Left colon (tissue), 2 donors: Measurements from ENCODE around the gene PYROXD2. TPM values are rescaled to one million over a fixed set of nuclear protein-coding genes. Genes with fewer than 3 reads are reported as not detected.

Experiments
- ATAC-seq: fragments of 200-7000 bp; cut with Tn5 transposase; one replicate; pipeline ENCODE4 v1.9.1; 2020; ENCODE audit warnings: mild to moderate bottlenecking, moderate library complexity
- DNase-seq, 2 donors: peaks; one replicate each; pipeline ENCODE4 v3.0.0-alpha.2; 2020
- intact Hi-C, 2 donors: fragments of 100-400 bp; cut with DNase I in 1 of 2; cut with micrococcal nuclease in 1 of 2; formaldehyde crosslinking; loops; one replicate each; pipeline versions ENCODE4 v1.11.2 to v1.14.0; 2022; cut with DNase I, micrococcal nuclease
- total RNA-seq, 2 donors: library from RNA; stranded (reverse); fragmentation: NEBNext Ultra II Directional; extraction: Animal tissue kit (Norgen Biotek cat#: 25700); gene quantifications; one replicate each; pipeline ENCODE4 v1.2.1, GENCODE V29; 2021
- donor health status: DM: no; HTN: no; CAD: no.
- donor health status: DM: yes; HTN: yes; CAD: no.

The PYROXD2 gene
- total RNA-seq, 2 donors from 2014 or later, result 6.0 to 13.4 TPM

DNA sequence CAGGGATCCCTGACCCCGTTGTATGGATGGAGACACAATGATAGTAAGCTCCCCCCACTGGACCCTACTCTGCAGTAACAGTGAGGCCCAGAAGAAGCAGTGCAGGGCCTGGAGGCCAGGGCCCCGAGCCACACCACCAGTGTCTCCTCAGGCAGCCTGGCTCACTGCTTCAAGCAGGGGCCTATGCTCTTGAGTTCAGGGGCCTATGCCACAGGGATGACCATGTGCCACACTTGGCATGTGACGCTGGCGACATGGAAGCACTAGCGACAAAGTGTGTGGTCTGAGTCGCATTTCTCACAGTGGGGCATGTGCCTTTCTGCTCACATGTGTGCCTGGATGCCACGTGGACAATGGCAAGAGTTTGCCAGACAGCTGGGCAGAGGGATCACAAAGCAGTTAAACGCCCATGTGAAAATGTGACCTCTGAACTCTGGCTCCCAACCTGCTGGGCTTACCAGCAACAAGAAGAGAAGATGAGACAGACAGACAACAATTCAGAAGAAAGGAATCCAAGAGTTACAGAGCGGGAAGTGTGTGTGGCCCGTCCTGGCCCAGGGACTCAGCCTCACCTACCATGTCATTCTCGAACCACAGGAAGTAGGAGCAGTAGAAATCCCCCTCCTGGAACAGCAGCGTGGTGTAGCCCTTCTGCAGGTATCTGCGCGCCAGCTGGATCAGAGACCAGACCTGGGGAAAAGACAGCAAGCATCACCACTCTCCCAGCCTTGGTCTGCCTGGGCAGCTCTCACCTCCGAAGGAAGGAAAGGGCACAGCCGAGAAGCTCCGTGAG is 4.7 kb upstream of the PYROXD2 start:
- no peak for DNase-seq
- intact Hi-C loops, result no loop called here
- no peak for ATAC-seq

DNA sequence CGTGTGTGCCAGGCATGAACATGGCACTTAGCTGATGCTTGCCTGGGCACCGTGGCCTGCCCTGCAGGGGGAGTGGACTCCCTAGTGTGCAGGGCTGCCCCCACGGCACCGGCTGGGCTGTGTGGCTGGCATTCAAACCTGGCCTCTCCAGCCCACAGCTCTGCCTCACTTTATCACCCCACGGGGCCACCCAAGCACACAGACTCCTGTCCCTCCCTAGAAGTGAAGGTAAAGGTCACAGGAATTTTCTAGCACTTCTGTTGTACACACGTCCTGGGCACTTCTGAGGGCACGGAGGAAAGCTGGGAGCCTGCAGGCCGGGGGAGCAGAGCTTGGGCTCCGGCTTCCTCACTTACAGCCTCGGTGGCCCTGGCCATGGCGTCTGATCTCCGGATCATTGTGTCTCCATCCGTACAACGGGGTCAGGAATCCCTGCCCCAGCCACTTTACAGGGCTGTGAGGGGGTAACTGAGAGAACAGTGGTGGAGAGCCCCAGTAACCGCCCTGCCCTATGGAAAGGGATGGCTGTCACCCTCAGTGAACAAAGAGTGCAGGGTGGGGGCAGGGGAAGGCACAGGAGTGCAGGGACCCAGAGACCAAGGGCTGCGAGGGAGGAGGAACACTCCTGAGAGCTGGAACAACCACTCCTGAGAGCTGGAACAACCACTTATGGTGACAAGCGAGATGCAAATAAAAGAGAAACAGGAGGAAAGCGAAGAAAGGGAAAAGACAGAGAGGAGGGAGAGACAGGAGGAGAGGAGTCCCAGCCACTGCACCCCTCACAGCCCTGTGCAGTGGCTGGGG is 3.9 kb upstream of the PYROXD2 start:
- no peak for ATAC-seq
- intact Hi-C loops, result no loop called here
- DNase-seq, result no peak

DNA sequence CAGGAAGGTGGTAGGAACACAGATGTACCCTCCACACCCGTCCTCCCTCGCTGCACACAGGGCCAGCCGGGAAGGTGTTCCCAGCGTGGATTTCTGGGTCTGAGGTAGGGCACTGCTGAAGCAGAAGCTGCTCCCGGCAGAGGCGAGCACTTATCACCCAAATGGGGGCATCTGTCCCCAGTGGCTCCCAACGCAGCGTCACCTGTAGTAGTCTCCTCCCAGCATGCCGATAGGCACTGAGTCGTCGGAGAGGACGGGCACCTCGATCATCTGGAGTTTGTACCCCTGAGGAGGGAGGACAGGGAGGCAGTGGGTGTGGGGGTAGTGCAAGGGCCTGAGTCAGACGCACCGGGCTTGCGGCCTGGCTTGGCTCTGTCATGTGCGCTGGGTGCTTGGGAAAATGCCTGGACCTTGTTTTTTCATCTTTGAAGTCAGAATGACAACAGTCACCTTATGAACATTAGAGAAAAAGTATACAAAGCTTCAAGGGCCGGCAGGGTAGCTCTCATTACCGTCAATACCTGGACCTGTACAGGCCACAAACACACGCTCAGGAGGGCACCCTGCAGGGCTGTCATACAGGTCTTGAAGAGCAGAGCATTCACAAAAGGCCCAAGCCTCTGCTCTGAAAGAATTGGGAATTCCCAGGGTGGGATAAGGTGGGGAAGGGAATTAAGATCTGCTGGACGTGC is 3.1 kb upstream of the PYROXD2 start:
- intact Hi-C loops, result no loop called here
- DNase-seq, result no peak
- ATAC-seq, result no peak

DNA sequence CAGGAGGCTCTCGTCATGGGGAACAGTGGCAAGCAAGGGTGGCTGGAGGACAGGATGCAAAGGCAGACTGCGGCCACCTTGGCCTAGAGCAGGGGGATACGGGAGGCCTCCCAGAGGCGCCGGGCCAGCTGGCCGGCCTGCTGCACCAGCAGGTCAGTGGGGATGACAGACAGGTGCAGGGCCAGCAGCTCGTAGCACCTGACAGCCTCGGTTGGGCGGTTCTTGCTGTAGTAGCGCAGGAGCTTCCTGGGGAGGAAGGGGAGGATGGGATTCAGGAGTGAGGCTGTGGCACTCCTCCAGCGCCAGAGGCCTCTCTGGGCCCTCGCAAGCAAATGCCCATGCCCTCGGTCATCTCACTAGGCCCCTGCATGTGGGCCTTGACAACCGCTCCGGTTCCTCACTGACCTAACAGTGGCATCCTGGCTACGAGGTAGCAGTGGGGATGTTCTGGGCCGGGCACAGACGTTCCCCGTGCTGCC is 2.5 kb upstream of the PYROXD2 start:
- DNase-seq (no peak), ATAC-seq (no peak)
- intact Hi-C loops, result no loop called here

DNA sequence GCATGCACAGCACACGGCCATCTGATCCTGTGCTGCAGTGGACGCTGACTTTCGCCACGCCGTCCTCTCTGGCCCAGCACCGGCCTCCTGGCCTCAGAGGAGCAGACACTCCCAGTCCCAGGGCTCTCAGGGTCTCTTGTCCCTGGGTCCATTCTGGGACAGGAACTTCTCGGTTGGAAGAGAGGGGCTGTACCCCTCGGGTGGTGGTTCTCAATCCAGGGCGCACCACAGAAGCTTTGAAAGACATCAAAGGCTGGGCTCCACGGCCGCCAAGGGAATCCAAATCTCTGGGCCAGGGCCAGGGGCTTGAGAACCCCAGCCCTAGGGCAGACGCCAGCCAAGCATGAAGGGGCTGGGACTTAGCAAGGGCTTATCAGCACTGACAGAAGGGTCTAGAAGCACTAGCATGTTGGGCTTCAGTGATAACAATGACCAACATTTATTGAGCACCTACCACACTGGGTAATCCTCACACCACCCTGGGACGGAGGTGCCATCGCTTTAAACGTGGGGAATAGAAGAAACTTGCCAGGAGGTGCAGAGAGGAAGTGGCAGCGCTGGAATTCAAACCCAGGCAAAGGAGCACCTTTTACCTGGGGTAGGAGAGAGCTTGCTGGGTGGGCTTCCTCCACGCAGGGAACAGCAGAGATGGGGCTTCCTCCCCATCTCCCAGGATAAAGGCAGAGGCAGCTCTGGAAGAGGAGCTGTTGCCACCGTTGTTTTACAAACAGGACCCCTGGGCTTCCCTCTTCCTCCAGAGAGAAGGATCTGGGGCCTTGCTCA is 1.8 kb upstream of the PYROXD2 start:
- no peak for DNase-seq
- intact Hi-C loops, result no loop called here
- no peak for ATAC-seq

DNA sequence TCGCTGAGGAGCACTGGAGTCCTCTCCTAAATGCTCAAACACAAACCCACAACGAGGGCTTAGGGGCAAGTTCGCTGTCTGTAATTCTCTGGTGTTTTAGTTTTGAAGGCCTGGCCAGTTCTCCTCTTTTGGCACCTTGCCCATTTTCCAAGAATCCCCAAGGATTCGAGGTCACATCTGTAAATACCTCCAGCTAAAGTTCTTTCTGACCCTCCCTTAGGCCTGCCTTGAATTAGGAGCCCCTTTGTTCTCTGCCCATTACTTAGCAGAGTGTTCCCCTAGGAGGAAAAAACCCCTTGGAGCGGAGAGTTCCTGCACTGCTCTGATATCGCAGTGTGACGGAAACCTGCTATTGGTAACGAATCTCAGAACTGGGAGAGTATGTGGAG is 743 bp upstream of the PYROXD2 start:
- intact Hi-C loops, result no loop called here
- no peak for ATAC-seq
- DNase-seq, result no peak

DNA sequence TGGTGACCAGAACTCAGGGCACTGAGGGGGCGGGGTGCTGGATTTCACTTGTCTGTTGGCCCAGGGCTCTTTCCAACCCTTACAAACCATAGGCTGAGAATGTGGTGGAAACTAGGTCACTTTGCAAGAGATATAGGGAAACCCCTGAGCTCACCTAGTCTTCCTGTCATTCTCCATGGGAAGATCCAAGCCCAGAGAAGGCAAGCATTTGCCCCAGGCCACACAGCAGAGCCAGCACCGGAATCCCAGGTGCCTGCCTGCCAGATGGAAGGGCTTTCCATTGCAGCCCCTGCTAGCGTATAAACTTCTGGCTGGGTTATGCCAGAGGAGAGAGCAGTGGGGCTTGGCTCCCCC is 427 bp downstream of the PYROXD2 start:
- intact Hi-C loops, result no loop called here
- ATAC-seq (no peak), DNase-seq (no peak)

DNA sequence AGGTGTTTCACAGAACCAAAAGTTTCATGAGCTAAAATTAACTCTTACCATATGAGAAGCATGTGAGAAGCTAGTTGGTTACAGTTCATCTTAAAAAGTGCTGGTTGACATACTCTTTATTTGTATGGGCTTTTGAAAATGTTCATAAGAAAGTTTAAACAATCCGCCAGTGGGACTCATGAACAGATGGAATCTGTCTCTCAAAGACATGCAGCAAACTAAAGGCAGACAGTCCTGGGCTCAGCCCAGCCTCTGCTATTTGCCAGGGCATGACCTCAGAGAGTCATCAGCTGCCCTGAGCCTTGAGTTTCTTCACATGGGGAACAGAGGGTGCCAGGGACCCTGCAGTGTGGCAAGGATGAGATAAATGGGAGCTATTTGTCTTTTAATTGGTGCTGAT is 3.2 kb downstream of the PYROXD2 start:
- DNase-seq (peak in 1 of 2 donors; percentile 22), ATAC-seq (no peak)
- intact Hi-C loops, result no loop called here

DNA sequence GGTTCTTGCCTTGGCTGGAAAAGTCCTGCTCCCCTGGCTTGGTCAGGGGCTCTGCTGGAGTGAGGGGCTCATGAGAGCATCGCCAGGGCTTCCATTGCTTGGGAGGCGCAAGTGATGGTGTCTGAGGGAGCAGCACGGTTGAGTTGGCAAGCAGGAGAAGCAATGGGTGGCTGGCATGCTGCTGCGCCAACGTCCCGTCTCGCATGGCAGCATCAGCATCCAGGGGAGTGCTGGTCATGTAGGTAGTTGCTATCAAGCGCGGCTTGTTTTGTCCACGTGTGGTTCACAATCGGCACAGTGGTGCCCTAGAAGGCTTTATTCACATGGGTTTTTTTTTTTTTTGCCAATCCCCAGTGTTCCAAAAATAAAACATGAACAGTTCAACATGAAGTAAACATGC is 3.8 kb downstream of the PYROXD2 start:
- intact Hi-C loops, result no loop called here
- peak in 1 of 2 donors; percentile 9 for DNase-seq
- no peak for ATAC-seq

DNA sequence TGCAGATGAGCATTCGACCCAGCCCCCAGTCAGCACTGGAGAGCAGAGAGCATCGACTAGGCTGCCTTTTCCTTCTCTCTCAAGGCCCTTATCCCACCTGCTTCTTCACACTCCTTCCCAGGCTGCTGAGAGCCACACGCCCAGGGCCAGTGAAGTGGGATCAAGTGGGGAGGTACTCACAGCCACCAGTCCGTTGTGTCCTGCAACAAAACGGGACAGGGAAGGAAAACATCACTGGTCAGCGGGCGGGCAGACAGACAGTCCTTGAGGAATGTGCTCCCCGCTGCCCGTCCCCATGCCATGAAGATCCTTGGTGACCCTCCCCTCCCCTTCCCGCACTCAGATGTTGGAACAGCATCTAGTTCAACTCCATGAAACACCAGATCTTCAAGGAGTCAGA is 4.2 kb downstream of the PYROXD2 start:
- DNase-seq (peak in 1 of 2 donors; percentile 17), ATAC-seq (no peak)
- intact Hi-C loops, result no loop called here

DNA sequence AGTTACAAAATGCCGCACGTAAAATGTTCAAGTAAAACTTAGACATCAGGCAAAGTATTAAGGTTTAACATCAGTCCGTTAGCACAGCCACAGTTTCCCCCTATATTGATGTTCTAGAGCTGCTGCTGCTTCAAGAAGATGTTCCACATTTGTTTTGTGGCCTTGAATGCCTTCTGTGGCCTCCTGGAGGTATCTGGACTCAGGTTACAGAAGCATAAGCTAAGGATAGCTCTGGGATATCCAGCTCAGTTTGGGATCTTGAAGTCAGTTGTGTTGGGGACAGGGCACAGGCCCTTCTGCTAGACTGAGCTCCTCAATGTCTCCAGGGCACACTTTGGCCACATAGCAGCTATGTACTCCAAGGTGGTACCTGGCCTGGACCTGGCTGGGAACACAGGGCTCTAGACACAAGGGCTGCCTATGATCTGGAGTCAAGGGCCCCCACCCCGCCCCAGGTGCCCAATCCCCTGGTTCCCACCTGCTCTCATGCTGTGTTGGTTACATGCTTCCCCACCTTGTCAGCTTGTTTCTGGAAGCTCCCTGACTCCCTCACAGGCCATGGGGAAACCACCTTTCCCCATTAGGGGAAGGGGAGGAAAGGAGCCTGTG is 4.7 kb downstream of the PYROXD2 start:
- ATAC-seq (no peak), DNase-seq (peak in 1 of 2 donors; percentile 9)
- intact Hi-C loops, result no loop called here

DNA sequence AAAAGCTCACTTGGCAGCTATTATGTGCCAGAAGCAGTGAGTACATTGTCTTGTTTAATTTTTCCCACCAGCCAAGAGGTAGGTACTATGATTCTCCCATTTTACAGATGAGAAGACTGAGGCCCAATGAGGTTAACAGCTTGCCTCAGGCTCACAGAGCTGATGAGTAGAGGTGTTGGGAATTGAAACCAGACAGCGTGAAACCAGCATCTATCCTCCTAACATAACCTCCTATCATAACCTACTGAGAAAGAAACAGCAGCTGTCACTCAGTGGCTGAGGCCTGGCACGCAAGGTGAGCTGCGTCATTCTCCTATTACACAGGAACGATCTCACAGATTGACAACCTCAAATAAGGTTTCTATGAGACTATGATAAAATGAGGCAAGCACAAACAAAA is 6.2 kb downstream of the PYROXD2 start:
- DNase-seq, result no peak
- ATAC-seq, result no peak
- intact Hi-C loops, result no loop called here

DNA sequence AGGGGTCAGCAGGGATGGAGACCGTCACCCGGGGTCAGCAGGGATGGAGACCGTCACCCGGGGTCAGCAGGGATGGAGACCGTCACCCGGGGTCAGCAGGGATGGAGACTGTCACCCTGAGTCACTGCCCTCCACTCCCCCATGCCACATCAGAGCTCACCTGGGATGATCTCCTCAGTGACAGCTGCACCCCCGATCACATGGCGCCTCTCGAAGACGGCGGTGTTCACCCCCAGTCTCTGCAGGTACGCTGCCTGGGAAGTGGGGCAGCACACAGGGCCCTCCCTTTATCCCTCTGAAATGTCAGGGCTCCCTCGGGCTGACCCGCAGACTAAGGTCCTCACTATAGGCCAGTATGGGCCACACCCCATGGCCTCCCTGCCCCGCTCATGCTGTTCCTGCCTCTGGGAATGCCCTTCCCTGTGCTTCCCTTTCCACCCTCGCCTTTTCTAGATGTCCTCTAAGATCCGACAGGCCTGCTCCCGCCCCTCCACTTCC is 7.2 kb downstream of the PYROXD2 start:
- intact Hi-C loops, result no loop called here
- no peak for DNase-seq
- ATAC-seq, result no peak

DNA sequence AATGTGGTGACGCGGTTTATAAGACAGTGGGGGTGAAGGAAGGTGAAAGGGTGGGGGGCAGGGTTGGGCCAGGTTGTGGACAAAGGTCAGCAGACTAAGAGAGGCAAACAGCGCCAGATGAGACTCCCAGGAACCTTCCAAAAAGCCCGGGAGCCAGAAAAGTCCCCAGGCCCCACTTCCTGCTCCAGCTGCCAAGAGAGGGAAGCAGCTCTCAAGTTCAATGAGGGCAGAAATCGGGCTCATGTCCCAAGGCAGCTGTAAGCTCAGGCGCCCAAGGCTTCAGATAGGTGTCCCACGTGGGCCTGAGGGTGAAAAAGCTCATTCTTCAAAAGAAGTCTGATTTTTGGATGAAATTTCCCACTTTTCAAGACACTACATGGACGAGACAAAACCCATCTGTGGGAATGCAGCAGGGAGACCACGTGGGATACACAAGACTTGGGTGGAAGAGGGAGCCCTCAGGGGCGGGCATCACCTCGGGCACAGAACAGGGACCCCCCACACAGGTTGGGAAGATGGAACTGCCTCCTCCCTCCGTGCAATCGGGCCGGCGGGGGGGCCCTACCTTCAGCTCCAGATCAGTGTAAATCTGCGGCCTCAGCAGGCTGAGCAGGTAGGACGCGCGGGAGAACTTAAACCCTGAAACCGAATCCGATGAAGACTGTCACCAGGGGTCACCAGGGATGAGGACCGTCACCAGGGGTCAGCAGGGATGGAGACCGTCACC is 7.8 kb downstream of the PYROXD2 start:
- DNase-seq (no peak), ATAC-seq (peak; percentile 18)
- intact Hi-C loops, result no loop called here

DNA sequence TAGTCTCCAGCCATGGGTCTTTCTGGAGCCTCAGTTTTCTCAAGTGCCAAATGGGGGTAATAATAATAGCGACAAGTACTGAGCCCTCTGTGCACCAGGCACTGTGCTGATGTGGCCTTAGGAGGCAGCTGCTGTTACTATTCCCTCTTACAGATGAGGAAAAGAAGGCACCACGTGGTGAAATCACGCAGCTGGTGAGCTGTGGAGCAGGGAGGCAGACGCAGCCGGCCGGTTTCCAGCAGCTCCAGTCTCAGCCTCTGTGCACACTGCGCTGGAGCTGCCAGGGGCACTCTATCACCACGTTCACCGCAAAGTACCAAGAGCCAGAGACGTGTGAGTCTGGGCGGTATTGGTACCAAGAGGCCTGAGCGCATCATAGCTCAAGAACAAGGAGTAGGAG is 9.6 kb downstream of the PYROXD2 start:
- no peak for DNase-seq
- intact Hi-C loops, result no loop called here
- ATAC-seq, result no peak

DNA sequence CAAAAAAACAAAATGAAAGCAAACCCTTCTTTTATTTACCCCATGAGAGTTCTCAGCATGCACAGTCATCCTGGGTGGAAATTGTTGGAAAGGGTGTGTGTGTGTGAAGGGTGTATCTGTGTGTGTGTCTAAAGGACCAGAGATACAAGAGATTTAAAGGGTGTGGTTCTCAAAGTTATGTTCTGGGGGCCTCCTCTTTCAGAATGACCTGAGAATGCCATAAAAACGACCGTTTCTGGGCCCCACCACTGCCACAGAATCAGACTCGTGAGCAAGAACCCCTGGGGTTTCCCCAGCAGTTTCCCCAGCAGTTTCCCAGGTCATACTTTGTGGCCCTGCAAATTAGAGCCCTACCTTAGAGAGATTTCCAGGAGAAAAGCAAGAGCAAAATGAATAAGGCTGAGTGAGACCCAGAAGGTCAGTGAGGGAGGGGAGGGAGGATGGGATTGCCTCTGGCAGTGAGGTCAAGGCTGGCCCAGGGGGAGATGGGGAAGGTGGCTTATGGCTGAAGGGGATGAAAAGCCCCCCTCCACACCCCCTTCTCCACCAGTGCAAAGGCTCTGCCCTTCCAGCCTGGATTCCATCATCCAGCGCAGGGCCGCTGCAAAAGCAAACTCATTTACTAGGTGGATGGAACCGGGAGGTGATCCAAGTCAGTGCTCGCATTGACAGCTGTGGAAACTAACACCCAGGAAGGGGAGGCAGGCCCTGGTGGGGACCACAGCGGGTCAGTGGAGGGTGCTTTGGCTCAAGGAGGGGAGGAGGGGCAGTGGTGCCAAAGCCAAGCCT is 10.2 kb downstream of the PYROXD2 start:
- ATAC-seq, result peak; percentile 69
- intact Hi-C loops, result no loop called here
- DNase-seq, result no peak
